H7 (cell line): ENCODE results near the gene KCNK18. TPM values are rescaled to one million over a fixed set of nuclear protein-coding genes. Genes with fewer than 3 reads are reported as not detected.

ENCODE experiments used
- DNase-seq: peaks from one replicate; pipeline ENCODE4 v3.0.0; 2012
- H3K27me3 ChIP-seq: 2 replicates; pipeline ENCODE4 v1.6.0; 2011; ENCODE audit warnings: mild to moderate bottlenecking, low read length; ENCODE audit not compliant: control insufficient read depth, insufficient read depth
- H3K36me3 ChIP-seq: replicated peaks from 2 replicates; pipeline ENCODE4 v1.5.1; 2011; ENCODE audit warnings: low read length; ENCODE audit not compliant: control insufficient read depth, insufficient read depth
- H3K4me3 ChIP-seq: 2 replicates; pipeline ENCODE4 v1.5.1; 2011; ENCODE audit warnings: low read depth, mild to moderate bottlenecking, control low read depth, low read length, moderate library complexity; ENCODE audit not compliant: insufficient read depth
- total RNA-seq: library from RNA; depleted of rRNA; stranded (reverse); fragments of >200 nt; shearing (Covaris generic); gene quantifications from 2 replicates; pipeline ENCODE4 v1.2.3, GENCODE V29; 2014

KCNK18 gene
- total RNA-seq, 1 experiment from 2014 or later: not detected

DNA sequence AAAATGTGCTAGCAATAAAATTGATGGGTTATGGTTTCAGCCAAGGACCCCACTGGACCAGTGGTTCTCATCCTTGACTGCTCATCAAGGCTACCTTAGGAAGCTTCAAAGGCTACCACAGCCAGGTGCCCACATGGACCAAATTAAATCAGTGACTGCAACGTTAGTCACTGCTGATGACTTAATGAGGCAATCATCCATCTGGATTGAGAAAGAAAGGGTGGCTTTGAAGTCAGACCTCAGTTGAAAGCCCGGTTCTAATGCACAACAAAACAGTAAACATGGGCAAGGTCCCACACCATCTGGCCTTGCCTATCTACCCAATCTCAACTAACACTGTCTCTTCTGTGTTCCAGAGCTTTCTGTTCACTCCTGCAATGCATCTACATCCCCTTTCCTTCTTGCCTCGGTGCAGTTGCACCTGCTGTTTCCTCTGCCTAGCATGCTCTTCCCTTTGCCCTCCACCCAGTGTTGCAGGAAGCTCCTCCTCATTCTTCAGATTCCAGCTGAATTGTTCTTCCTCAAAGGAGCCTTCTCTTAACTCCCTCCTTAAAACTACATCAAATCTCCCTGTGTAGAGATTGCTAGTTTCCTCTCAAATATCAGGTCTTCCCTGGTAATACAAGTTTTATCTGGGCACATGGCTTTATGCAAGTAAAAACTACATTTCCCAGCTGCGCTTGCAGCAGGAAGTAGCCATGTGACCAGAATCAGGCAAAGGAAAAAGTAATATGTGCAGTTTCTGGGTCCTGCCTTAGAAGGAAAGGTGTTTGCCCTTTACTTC, 10.3 kb upstream of the KCNK18 start:
- H3K36me3 ChIP-seq: no peaks in the 10 kb centered on the region
- no peaks in the 10 kb centered on the region for H3K27me3 ChIP-seq
- DNase-seq: no peak
- no peak overlapping the region for H3K4me3 ChIP-seq

DNA sequence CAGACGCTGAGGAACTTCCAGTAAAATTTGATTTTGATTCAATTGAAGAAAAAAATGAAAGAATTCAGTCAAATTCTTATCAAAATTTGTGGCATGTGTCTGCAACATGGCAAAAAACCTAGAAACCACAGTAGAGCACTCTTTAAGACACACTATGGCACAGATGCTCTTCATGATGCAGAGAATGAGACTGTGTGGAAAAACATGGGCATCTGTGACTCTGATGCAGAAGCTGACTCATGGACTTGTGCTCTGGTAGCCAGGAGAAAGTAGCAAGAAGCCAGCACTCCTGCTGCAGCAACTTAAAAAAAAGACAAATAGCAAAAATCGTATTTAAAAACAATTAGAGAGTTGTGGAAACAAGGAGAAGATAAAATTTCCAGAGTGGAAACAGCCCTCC, 8.9 kb upstream of the KCNK18 start:
- no peaks in the 10 kb centered on the region for H3K36me3 ChIP-seq

DNA sequence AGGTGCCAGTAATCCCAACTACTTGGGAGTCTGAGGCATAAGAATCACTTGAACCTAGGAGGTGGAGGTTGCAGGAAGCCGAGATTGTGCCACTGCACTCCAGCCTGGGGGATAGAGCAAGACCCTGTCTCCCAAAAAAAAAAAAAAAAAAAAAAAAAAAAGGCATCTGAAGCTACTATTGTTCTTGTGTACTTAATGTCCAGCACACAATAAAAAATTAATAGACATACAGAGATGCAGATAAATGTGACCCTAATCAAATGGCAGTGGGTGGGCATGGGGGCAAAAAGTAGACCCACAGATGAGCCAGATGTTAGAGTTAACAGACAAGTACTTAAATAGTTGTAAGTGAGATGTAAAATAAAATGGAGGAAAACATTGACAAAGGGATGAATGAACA, 7.7 kb upstream of the KCNK18 start:
- DNase-seq: no peak
- H3K36me3 ChIP-seq: no peaks in the 10 kb centered on the region
- H3K27me3 ChIP-seq: no peaks in the 10 kb centered on the region
- no peak overlapping the region for H3K4me3 ChIP-seq

More for the DNA sequence above, 8.9 kb upstream of the KCNK18 start:
- Histone ChIP-seq H3K4me3 (no peak overlapping the region), H3K27me3 (no peaks in the 10 kb centered on the region)
- DNase-seq: no peak

DNA sequence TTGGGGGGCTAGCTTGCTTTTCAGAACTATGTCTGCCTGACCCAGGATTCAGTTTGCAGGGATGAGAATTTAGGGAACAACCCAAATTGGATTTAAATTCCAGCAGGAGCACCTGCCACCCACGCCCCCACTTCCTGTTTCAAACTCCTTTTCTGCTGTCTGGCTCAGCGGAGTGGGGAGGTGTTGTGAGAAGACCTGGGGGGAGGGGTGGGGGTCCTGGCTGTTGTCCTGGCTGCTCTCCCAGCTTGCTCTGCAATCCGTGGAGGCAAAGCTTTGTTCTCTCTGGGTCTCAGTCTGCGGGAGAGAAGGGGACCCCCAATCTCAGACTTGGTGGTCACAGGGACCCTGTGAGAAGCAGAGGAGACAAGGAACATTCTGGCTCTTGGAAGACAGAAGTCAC, 799 bp downstream of the KCNK18 start:
- H3K4me3 ChIP-seq: no peak overlapping the region
- H3K27me3 ChIP-seq: peaks cover 3% of the 10 kb centered on the region; the same call in 1 of the 2 replicates
- H3K36me3 ChIP-seq: no peaks in the 10 kb centered on the region
- peak; percentile 49 for DNase-seq

DNA sequence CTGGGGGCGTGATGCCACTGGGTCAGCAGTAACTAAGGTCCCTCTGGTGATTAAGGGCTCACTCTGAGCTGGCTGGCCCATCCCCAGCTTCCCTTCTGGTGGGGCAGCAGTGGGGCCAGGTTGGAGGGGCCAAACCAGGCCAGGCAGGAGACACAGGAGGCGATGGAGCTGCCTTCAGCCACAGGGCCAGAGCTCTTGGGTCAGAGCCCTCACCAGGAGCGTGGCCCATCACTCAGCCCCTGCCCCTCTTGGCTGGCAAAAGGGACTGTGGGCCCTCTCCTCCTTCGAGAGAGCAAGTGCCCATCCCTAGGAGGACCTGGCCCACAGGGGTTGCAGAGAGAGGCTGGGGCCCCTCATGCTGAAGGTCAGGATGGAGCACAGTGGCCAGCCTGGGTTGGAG, 4.5 kb downstream of the KCNK18 start:
- DNase-seq: no peak
- no peak overlapping the region for H3K4me3 ChIP-seq
- peaks cover 3% of the 10 kb centered on the region; the same call in 1 of the 2 replicates for H3K27me3 ChIP-seq

DNA sequence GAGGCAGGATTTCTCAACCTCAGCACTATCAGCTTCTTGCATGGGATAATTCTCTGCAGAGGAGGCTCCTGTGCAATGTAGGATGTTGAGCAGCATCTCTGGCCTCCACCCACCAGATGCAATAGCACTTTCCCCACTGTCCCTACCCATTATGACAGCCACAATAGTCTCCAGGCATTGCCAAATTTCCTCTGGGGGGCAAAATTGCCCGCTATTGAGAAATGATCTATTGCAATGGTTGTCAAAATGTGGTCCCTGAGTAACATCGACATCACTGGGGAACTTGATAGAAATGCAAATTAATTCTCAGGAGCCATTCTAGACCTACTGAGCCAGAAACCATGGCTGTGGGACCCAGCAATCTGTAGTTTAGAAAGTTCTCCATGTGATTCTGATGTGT, 7.0 kb downstream of the KCNK18 start:
- no peaks in the 10 kb centered on the region for H3K36me3 ChIP-seq
- DNase-seq: no peak
- H3K27me3 ChIP-seq: no peaks in the 10 kb centered on the region
- H3K4me3 ChIP-seq: no peak overlapping the region

More for the DNA sequence above, 4.5 kb downstream of the KCNK18 start:
- H3K36me3 ChIP-seq: no peaks in the 10 kb centered on the region

DNA sequence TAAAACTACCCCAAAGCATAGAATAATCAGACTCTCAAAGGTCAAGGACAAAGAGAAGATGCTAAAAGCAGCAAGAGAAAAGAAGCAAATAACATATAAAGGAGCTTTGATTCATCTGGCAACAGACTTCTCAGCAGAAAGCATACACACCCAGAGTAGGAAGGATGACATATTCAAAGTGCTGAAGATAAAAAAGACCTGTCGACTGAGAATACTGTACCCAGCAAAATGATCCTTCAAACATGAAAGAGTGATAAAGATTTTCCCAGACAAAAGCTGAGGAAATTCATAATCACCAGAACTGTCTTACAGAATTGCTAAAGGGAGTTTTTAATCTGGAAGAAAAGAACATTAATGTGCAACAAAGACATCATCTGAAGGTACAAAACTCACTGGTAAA, 14.9 kb downstream of the KCNK18 start:
- DNase-seq: no peak
- Histone ChIP-seq H3K4me3 (no peak overlapping the region), H3K36me3 (no peaks in the 10 kb centered on the region), H3K27me3 (peaks cover 20% of the 10 kb centered on the region)

DNA sequence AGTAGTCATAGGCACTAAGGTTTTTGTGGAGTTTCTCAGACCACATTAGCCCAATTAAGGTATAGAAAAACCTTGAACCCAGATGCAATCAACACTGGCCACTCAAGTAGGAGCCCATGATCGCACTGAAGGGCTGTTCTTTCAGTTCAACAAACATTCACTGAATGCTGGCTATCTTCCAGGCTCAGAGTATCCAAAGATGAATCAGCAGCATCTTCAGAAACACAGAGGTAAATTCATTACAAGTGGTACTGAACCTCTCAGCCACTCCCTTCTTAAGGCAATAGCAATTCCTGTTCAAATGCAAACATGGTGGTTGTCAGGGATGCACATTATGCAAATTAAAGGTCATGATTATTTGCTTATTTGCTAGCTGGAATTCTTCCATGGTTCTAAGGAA, 17.1 kb downstream of the KCNK18 start:
- Histone ChIP-seq H3K27me3 (peaks cover 33% of the 10 kb centered on the region), H3K4me3 (no peak overlapping the region), H3K36me3 (no peaks in the 10 kb centered on the region)
- no peak for DNase-seq

DNA sequence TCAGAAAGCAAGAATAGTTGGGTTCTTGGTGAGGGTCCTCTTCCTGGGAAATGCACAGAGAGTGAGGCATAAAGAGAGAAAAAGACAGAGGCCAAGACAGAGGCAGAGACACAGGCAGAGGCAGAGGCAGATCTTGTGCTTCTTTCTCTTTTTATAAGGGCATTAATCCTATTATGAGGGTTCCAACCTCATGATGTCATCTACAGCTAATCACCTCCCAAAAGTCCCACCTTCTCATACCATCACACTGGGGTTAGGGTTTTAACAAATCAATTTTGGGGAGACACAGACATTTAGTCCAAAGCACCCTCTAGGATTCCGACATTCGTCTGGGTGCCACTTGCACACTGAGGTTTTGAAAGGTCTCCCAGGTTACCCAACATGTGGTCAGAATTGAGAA, 17.8 kb downstream of the KCNK18 start:
- Histone ChIP-seq H3K36me3 (no peaks in the 10 kb centered on the region), H3K4me3 (no peak overlapping the region), H3K27me3 (peaks cover 33% of the 10 kb centered on the region)
- no peak for DNase-seq

DNA sequence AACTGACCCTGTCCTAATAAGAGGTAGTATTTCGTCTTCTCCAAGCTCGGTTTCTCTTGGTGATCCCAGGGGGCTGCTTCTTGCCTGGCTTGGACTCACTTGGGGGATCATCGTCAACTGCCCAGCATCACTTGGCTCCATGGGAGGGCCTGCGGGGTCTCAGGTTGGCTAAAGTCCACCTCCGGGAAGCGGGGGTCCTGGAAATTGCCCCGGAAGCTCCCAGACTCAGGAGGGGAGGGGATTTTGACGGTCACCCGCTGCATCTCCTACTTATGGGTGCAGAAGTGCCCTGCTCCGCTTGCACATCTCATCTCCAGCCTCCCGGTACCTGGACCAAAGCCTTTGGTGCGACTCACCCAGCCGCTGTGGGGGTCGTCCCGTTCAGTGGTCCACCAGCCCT, 18.7 kb downstream of the KCNK18 start:
- Histone ChIP-seq H3K4me3 (no peak overlapping the region), H3K27me3 (peaks cover 33% of the 10 kb centered on the region), H3K36me3 (no peaks in the 10 kb centered on the region)
- peak; percentile 50 for DNase-seq

DNA sequence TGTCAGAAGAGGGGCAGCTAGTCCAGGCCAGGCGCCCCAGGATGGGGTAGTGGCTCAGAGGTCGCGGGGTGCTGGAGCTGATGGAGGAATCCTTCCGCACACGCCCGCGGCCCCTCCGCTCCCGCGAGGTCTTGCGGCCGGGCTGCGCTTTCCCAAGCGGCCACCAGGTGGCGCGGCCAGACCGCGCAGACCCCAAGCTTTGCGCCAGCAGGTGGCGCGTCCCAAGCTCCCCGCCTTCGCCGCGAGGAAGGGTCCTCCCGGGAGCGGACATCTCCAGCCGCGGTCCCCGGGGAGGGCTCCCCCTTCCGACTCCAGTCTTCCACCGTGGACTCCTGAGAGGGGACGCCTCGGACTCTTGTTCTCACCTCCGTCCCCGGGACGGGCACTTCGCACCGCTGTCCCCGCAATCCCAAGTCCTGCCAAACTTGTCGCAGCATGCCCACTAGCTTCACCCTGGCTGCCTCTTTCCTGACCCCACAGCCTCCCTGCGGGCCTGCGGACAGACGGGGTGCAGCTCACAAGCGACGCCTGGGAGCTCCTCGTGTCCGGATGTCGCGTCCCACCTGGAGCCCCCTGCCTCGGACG, 19.4 kb downstream of the KCNK18 start:
- H3K27me3 ChIP-seq: peaks cover 33% of the 10 kb centered on the region
- peak overlapping the region; percentile 52 for H3K4me3 ChIP-seq
- no peaks in the 10 kb centered on the region for H3K36me3 ChIP-seq
- peak; percentile 96 for DNase-seq

DNA sequence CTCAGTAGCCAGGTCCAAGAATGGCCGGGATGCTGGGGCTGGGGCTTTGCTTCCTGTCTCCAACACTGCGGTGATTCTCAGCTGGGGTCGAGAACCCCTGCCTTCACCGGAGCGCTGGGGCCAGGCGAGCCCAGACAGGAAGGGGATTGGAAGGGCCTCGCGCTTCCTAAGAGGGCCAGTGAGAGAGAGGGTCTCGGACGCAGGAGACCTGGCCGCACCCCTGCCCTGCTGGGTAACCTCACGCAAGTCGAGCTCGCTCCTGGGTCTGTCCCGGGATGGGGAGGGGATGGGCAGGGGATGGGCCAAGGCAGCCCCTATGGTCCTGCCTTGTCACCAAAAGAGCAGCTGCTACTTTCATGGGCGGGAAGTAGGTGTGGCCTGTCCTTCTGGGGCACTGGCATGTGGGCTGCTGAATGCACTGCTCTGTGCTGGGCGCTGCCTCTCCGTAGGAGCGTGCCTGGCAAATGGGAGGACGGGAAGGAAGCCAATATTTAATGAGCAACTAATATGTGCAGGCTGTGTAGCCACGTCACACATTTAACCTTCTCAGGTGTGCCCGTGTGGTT, 20.0 kb downstream of the KCNK18 start:
- Histone ChIP-seq H3K36me3 (no peaks in the 10 kb centered on the region), H3K4me3 (peak overlapping the region; percentile 52), H3K27me3 (peaks cover 33% of the 10 kb centered on the region)
- DNase-seq: peak; percentile 85

DNA sequence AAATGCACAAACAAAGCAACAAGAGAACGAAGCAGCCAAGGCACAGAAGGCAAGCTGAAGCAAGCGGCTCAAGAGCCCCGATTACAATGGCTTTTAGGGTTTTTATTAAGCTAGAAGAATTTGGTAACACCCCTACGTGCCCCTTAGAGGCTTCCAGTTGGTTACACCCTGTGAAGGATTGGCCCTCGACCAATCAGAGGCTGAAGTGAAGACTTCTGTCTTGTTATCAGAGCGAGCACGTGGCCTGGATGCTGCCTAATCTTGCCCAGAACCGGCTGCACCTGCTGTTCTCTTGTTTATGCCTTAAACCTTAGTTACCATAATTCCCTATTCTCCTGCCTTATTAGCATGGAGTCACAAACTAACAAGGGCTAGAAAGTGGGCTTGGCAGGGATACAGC, 21.4 kb downstream of the KCNK18 start:
- H3K36me3 ChIP-seq: no peaks in the 10 kb centered on the region
- DNase-seq: peak; percentile 59
- H3K4me3 ChIP-seq: no peak overlapping the region
- H3K27me3 ChIP-seq: peaks cover 33% of the 10 kb centered on the region

DNA sequence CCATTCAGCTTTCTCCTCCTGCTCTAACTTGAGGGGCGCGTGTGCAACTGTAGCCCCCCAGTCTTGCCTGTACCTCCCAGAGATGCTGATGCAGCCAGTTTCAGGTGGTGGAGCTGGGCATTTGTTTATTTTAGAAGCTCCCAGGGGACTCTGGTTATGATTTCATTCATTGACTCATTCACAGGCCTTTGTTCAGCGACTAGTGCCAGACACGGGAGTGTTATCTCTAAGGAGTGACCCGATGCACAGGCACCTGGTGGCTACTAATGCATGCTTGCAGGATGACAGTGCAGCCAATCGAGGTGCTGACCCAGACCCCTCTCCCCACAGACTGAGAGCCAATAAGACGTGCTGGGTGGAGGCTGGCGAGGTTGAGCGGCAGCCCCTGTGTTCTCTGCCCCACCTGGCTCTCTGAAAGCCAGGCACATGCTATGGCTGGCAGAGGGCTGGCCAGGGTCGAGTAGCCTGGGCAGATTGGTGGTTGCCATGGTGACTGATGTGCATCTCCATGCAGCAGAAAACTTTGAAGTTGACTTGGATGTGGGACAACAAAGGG, 23.9 kb downstream of the KCNK18 start:
- no peaks in the 10 kb centered on the region for H3K36me3 ChIP-seq
- H3K27me3 ChIP-seq: peaks cover 21% of the 10 kb centered on the region
- DNase-seq: peak; percentile 75
- H3K4me3 ChIP-seq: no peak overlapping the region

DNA sequence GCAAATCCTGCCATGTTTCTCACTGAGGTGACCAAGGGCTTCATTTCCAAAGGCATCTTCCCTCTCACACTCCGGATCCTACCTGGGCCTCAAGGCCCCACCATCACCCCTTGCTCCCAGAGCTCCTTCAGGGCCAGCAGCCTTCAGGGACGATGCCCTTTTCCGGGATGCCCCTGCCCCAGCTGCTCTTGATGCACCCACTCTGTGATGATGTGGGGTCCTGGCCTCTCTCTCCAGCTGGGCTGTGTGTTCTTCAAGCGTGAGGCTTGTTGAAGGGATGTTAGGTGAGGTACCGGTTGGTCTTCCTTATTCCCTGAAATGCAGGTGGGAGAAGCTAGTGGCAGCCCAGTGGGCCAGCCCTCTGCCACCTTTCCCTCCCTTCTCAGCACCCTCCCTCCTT, 25.3 kb downstream of the KCNK18 start:
- DNase-seq: no peak
- Histone ChIP-seq H3K27me3 (peaks cover 10% of the 10 kb centered on the region), H3K4me3 (no peak overlapping the region), H3K36me3 (no peaks in the 10 kb centered on the region)
